ENCODE measurements around the gene SNRNP200.
"Not testable (repeated sequence)": the region's sequence is repeated elsewhere in the genome, so short reads cannot be mapped to it uniquely, and the experiment has no call there.

The SNRNP200 gene

GRCh38 chr2:96276787-96277499 lies 28.4 kb downstream of the SNRNP200 start:
- DNase-seq (ENCODE audit: insufficient read length, low spot score): no peak
- no peak for FAIRE-seq

- no peak for DNase-seq (ENCODE audit: insufficient read length, low spot score)
- FAIRE-seq: no peak
These were observed 30.8 kb downstream of the SNRNP200 start for GRCh38 chr2:96274355-96275056.

- DNase-seq (ENCODE audit: insufficient read length, low spot score) (no peak), FAIRE-seq (no peak)
These were observed 31.6 kb downstream of the SNRNP200 start for GRCh38 chr2:96273763-96274162.

GRCh38 chr2:96271995-96272394 lies 33.4 kb downstream of the SNRNP200 start:
- no peak for DNase-seq (ENCODE audit: insufficient read length, low spot score)
- FAIRE-seq: no peak

GRCh38 chr2:96267159-96267971 lies 38.0 kb downstream of the SNRNP200 start:
- FAIRE-seq: no peak
- peak; percentile 22 for DNase-seq (ENCODE audit: insufficient read length, low spot score)

- peak; percentile 81 for FAIRE-seq
These were observed 39.3 kb downstream of the SNRNP200 start, which contains the start of the genes CIAO1 and TMEM127 for GRCh38 chr2:96265840-96266679. Gene CIAO1 (plus strand): TSS chr2:96266225. CDS start chr2:96266351, 126 bp downstream. Gene TMEM127 (minus strand): TSS chr2:96265997. CDS start chr2:96265381, 616 bp downstream.

GRCh38 chr2:96265349-96265839 lies 40.0 kb downstream of the SNRNP200 start:
- no peak for FAIRE-seq
- no peak for DNase-seq (ENCODE audit: insufficient read length, low spot score)

More at GRCh38 chr2:96265840-96266679, 39.3 kb downstream of the SNRNP200 start, which contains the start of the genes CIAO1 and TMEM127:
- DNase-seq (ENCODE audit: insufficient read length, low spot score): peak; percentile 97

DNA sequence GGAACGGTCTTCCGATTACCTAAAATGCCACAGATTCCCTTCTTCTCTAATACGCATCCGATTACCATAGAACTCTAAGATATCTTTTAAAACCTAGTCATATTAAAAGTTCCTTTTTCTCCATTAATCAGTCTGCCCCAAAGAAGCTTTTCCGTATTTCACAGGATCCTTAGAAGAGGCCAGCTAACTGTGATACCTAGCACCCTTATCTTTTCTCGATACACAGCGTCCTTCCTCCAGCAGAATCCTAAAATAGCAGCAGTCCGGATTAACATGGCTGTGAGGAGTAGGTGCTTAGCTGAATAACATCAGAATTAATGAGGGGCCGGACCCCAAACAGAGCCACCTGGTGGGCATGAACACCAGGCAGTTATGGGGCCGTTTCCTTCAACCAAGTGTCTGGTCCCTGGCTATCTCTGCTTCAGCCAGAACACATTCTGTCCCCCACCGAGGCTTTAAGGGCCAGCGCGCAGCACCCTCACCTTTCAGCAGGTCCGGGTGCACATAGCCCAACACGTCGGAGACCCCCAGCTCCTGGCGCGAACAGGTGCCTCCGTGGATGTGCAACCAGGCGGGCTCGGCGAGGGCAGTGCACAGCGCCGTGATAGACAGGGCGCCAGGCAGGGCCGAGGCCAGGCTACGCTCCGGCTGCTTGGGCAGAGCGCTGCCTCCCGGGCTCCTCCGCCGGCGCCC lies 40.5 kb downstream of the SNRNP200 start:
- peak; percentile 48 for DNase-seq (ENCODE audit: insufficient read length, low spot score)

DNA sequence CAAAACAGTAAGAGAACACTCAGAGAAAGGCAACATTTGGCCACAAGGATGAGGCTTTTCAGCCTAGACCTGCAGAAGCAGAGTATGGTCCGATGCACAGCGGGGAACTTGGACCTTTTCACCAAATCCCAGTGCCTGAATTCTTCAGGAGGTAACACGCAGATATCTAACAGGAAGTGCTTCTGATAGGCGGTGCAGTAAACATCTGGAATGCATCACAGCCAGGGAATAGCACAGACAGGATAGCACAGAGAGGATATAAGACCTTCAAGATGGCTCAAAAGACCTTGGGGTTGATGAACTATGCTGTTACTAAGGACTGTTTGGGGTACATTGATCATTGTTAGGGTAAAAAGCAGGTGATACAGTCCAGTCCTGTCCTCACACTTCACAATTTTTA lies 41.3 kb downstream of the SNRNP200 start:
- FAIRE-seq (no peak), DNase-seq (ENCODE audit: insufficient read length, low spot score) (no peak)

More for the DNA sequence above, 40.5 kb downstream of the SNRNP200 start:
- no peak for FAIRE-seq

DNA sequence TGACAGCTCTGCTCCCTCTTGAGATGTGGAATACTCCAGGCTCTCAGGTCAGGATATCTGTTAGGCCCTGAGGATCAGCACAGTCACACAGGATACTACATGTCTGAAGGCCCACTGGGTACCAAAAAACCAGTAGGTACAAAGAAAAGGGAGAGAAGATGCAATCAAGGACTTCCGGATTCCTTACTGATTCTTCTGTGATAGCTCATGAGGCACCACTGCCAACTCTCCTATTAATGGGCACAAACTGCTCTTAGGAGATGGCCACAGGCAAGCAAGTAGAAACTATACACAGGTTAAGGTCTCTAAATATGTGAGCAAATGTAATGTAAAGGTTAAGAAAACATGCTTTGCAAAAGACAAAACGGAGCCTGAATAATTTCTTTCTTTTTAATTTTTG lies 43.0 kb downstream of the SNRNP200 start:
- FAIRE-seq (no peak), DNase-seq (ENCODE audit: insufficient read length, low spot score) (no peak)

GRCh38 chr2:96261328-96262003 lies 43.9 kb downstream of the SNRNP200 start:
- FAIRE-seq (no peak), DNase-seq (ENCODE audit: insufficient read length, low spot score) (no peak)

- DNase-seq (ENCODE audit: insufficient read length, low spot score) (peak; percentile 43), FAIRE-seq (no peak)
These were observed 44.7 kb downstream of the SNRNP200 start for GRCh38 chr2:96260387-96261260.

- DNase-seq (ENCODE audit: insufficient read length, low spot score) (no peak), FAIRE-seq (no peak)
These were observed 45.8 kb downstream of the SNRNP200 start for GRCh38 chr2:96259497-96259921.

DNA sequence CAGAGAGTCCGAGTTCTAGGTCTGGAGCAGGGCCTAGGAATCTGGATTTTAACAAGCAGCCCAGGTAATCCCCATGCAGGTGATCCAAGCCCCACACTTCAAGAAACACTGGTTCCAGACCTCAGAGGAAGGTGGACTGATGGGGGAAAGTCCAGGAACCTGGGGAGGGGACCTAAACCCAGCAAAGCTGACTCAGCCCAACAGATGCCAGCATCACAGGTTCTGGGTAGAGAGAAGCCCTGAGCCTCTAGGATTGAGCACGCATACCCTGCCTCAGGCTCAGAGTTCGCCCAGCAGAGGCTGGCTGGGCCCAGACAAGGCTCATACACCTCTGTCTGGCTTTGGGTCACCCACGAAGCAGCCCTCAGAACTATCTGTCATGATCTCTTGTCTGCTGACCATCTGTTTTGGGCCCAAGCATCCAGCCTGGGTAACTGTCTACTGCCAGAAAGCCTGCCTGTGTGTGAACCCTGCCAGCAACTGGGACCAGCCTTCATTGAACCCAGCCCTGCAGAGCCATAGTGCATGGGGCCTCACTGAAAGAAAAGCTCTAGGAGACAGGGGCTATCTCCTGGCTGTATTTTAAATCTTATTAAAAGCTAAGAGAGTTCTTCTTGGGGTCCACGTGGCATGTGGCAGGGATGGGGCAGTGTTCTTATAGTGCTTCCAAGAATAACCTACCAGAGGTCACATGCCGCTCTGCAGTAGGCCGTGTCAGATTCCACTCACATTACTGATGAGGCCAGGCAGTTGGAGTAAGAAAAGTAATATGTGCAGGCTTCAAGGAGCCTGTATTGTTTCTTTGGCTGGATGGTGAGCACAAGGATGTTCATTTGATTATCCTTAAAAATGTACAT lies 47.0 kb downstream of the SNRNP200 start:
- no peak for FAIRE-seq
- DNase-seq (ENCODE audit: insufficient read length, low spot score): no peak

DNA sequence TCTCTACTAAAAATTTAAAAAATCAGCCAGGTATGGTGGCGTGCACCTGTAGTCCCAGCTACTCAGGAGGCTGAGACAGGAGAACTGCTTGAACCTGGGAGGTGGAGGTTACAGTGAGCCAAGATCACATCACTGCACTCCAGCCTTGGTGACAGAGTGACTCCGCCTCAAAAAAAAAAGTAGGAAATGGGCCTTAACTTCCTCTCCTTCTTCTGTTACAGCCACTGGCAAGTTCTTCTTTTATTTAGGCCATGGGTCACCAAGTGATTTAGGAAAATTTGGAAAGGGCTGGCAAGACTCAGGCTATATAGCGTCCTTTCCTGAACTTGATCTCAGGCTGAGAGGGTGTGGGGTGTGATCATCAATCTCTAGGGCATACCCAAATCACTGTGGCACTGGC lies 47.6 kb downstream of the SNRNP200 start:
- FAIRE-seq; DNase-seq (ENCODE audit: insufficient read length, low spot score): not testable (repeated sequence)

DNA sequence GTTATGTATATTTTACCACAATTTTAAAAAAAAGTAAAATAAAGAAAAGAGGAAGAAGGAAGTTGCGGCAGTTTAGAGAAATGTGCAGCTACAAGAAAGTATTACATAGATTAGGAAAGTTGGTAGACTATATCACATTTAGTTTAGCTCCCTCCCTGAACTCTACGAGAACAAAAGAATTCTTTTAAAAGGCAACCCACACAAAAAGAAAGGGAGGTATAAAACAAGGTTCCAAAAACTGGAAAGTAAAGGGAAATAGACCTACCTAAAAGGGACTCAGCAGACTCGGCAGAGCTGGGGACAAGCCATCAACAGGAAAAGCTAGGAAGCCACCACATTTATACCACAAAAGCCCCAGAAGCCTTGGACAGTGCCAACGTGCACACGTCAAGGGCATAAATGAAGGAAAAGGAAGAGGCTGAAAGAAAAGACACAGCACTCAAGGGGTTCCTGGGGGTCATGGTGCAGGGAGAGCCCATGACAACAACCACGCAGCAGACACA lies 48.7 kb downstream of the SNRNP200 start:
- FAIRE-seq (peak; percentile 58), DNase-seq (ENCODE audit: insufficient read length, low spot score) (no peak)

DNA sequence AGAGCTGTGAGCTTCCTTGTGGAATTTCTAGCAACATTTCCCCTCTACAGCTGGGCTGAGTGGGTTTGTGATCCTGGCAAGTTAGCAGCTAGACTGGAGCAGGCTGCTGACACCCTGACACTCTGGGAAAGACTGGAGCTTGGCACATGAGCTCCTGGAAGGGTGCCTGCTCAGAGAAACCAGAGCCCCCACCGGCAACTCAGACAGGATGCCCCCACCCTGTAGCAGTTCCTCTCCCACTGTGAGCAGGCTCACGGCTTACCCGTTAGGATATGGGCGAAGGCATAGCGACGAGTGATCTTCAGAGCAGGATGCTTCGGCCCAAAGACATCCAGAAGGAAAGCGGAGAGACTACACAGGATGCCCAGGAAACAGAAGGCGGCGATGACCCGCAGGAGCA lies 50.8 kb downstream of the SNRNP200 start:
- no peak for FAIRE-seq
- DNase-seq (ENCODE audit: insufficient read length, low spot score): no peak
